ENCODE results near the gene RABEP2. TPM values are rescaled to one million over a fixed set of nuclear protein-coding genes. Genes with fewer than 3 reads are reported as not detected.
"Not testable (repeated sequence)": the region's sequence is repeated elsewhere in the genome, so short reads cannot be mapped to it uniquely, and the experiment has no call there.

The RABEP2 gene
- polyA plus RNA-seq, 1 donor from 2014 or later = 31.7 TPM

- Mint-ChIP-seq H3K4me3 (peak overlapping the region in 1 of 4 donors; percentile 70), H3K36me3 (peaks cover 1% of the 10 kb centered on the region), H3K4me1 (peaks cover 0 to 14% (median 4%) of the 10 kb centered on the region in 3 donors), H3K9me3 (no peaks in the 10 kb centered on the region), H3K27ac (peak overlapping the region in 1 of 3 donors; percentile 91), H3K27me3 (no peaks in the 10 kb centered on the region)
Measured at GRCh38 chr16:28903344-28904042, 21.5 kb downstream of the RABEP2 start.

GRCh38 chr16:28902909-28903308 is 22.1 kb downstream of the RABEP2 start:
- Mint-ChIP-seq H3K27me3 (no peaks in the 10 kb centered on the region), H3K4me1 (peaks cover 0 to 14% (median 4%) of the 10 kb centered on the region in 3 donors), H3K27ac (peak overlapping the region in 2 of 3 donors; percentile 88 to 91), H3K9me3 (no peaks in the 10 kb centered on the region), H3K4me3 (peak overlapping the region in 1 of 4 donors; percentile 70), H3K36me3 (peaks cover 1% of the 10 kb centered on the region)

GRCh38 chr16:28901862-28902261 is 23.2 kb downstream of the RABEP2 start:
- Mint-ChIP-seq H3K4me1 (peaks cover 0 to 14% (median 4%) of the 10 kb centered on the region in 3 donors), H3K4me3 (no peak overlapping the region), H3K27ac (no peak overlapping the region), H3K27me3 (no peaks in the 10 kb centered on the region), H3K9me3 (no peaks in the 10 kb centered on the region), H3K36me3 (peaks cover 1% of the 10 kb centered on the region)

GRCh38 chr16:28900601-28901000 is 24.4 kb downstream of the RABEP2 start:
- Mint-ChIP-seq H3K4me1 (peaks cover 0 to 14% (median 4%) of the 10 kb centered on the region in 3 donors), H3K4me3 (no peak overlapping the region), H3K9me3 (no peaks in the 10 kb centered on the region), H3K36me3 (peaks cover 3% of the 10 kb centered on the region), H3K27me3 (no peaks in the 10 kb centered on the region), H3K27ac (no peak overlapping the region)

- peaks cover 3% of the 10 kb centered on the region for H3K36me3 Mint-ChIP-seq
- no peak overlapping the region for H3K27ac Mint-ChIP-seq
- no peak overlapping the region for H3K4me3 Mint-ChIP-seq
- no peaks in the 10 kb centered on the region for H3K27me3 Mint-ChIP-seq
- no peaks in the 10 kb centered on the region for H3K9me3 Mint-ChIP-seq
- peaks cover 0 to 14% (median 4%) of the 10 kb centered on the region in 3 donors for H3K4me1 Mint-ChIP-seq
Measured at GRCh38 chr16:28899882-28900590, 25.0 kb downstream of the RABEP2 start.

GRCh38 chr16:28898942-28899341 is 26.1 kb downstream of the RABEP2 start:
- Mint-ChIP-seq H3K9me3 (no peaks in the 10 kb centered on the region), H3K27me3 (no peaks in the 10 kb centered on the region), H3K4me3 (no peak overlapping the region), H3K36me3 (peaks cover 3% of the 10 kb centered on the region), H3K4me1 (peaks cover 0 to 14% (median 3%) of the 10 kb centered on the region in 3 donors), H3K27ac (no peak overlapping the region)

- no peaks in the 10 kb centered on the region for H3K9me3 Mint-ChIP-seq
- H3K4me3 Mint-ChIP-seq = no peak overlapping the region
- H3K27me3 Mint-ChIP-seq = no peaks in the 10 kb centered on the region
- H3K27ac Mint-ChIP-seq = no peak overlapping the region
- H3K4me1 Mint-ChIP-seq = peaks cover 0 to 11% (median 3%) of the 10 kb centered on the region in 3 donors
- peaks cover 3% of the 10 kb centered on the region for H3K36me3 Mint-ChIP-seq
Measured at GRCh38 chr16:28898266-28898665, 26.8 kb downstream of the RABEP2 start.

GRCh38 chr16:28897826-28898225 is 27.2 kb downstream of the RABEP2 start:
- Mint-ChIP-seq H3K27ac (no peak overlapping the region), H3K36me3 (peaks cover 3% of the 10 kb centered on the region)

GRCh38 chr16:28895609-28896008 is 29.4 kb downstream of the RABEP2 start:
- Mint-ChIP-seq H3K27me3 (no peaks in the 10 kb centered on the region), H3K4me3 (no peak overlapping the region), H3K27ac (peak overlapping the region in 1 of 3 donors; percentile 63), H3K36me3 (peaks cover 3% of the 10 kb centered on the region), H3K9me3 (no peaks in the 10 kb centered on the region), H3K4me1 (no peaks in the 10 kb centered on the region)

More at GRCh38 chr16:28897826-28898225, 27.2 kb downstream of the RABEP2 start:
- H3K9me3 Mint-ChIP-seq = no peaks in the 10 kb centered on the region
- no peak overlapping the region for H3K4me3 Mint-ChIP-seq
- peaks cover 0 to 10% (median 2%) of the 10 kb centered on the region in 3 donors for H3K4me1 Mint-ChIP-seq
- no peaks in the 10 kb centered on the region for H3K27me3 Mint-ChIP-seq

GRCh38 chr16:28893291-28893690 is 31.7 kb downstream of the RABEP2 start:
- Mint-ChIP-seq H3K9me3 (no peaks in the 10 kb centered on the region), H3K36me3 (peaks cover 2% of the 10 kb centered on the region), H3K27ac (peak overlapping the region in 1 of 3 donors; percentile 50), H3K4me1 (no peaks in the 10 kb centered on the region), H3K27me3 (no peaks in the 10 kb centered on the region), H3K4me3 (no peak overlapping the region)

GRCh38 chr16:28891964-28892890 is 32.8 kb downstream of the RABEP2 start:
- no peaks in the 10 kb centered on the region for H3K27me3 Mint-ChIP-seq
- no peak overlapping the region for H3K27ac Mint-ChIP-seq
- peaks cover 2% of the 10 kb centered on the region for H3K36me3 Mint-ChIP-seq
- no peaks in the 10 kb centered on the region for H3K9me3 Mint-ChIP-seq
- H3K4me3 Mint-ChIP-seq = peak overlapping the region in 1 of 4 donors; percentile 18
- no peaks in the 10 kb centered on the region for H3K4me1 Mint-ChIP-seq

GRCh38 chr16:28890355-28890754 is 34.7 kb downstream of the RABEP2 start:
- H3K27me3 Mint-ChIP-seq, H3K27ac Mint-ChIP-seq, H3K4me3 Mint-ChIP-seq, H3K36me3 Mint-ChIP-seq, H3K9me3 Mint-ChIP-seq, H3K4me1 Mint-ChIP-seq: not testable (repeated sequence)

GRCh38 chr16:28886945-28887344 is 38.1 kb downstream of the RABEP2 start:
- no peak overlapping the region for H3K27ac Mint-ChIP-seq
- H3K4me3 Mint-ChIP-seq = no peak overlapping the region
- H3K4me1 Mint-ChIP-seq = no peaks in the 10 kb centered on the region
- no peaks in the 10 kb centered on the region for H3K36me3 Mint-ChIP-seq
- no peaks in the 10 kb centered on the region for H3K27me3 Mint-ChIP-seq
- no peaks in the 10 kb centered on the region for H3K9me3 Mint-ChIP-seq

- Mint-ChIP-seq H3K36me3 (no peaks in the 10 kb centered on the region), H3K4me1 (peaks cover 0 to 3% (median 2%) of the 10 kb centered on the region in 3 donors), H3K9me3 (no peaks in the 10 kb centered on the region), H3K4me3 (no peak overlapping the region), H3K27ac (no peak overlapping the region), H3K27me3 (peaks cover 6% of the 10 kb centered on the region)
Measured at GRCh38 chr16:28884045-28884444, 41.0 kb downstream of the RABEP2 start.

Measured in IgD-negative memory B cell (primary cell).